DND-41 (cell line): ENCODE data around the gene PWWP2B.

ENCODE experiments used
- ATAC-seq: fragments of 200-7000 bp; cut with Tn5 transposase; 3 replicates; pipeline ENCODE4 v1.9.1; 2021; ENCODE audit warnings: low read depth; ENCODE audit not compliant: insufficient read depth
- DNase-seq: peaks from one replicate; pipeline ENCODE4 v3.0.0-alpha.2; 2020
- H2AFZ ChIP-seq: 2 replicates; pipeline ENCODE4 v1.6.0; 2012; ENCODE audit warnings: low read depth, low read length
- H3K27ac ChIP-seq: 2 replicates; pipeline ENCODE4 v1.5.1; 2012; ENCODE audit warnings: low read length, inconsistent platforms
- H3K27me3 ChIP-seq: fragments of 200-600 bp; sonication (generic); 2 replicates; pipeline ENCODE4 v1.6.0; 2012; ENCODE audit warnings: low read length, mild to moderate bottlenecking, inconsistent platforms; ENCODE audit not compliant: insufficient read depth, poor library complexity
- H3K36me3 ChIP-seq: 2 replicates; pipeline ENCODE4 v1.5.1; 2012; ENCODE audit warnings: low read length, inconsistent platforms; ENCODE audit not compliant: insufficient read depth
- H3K4me1 ChIP-seq: 2 replicates; pipeline ENCODE4 v1.5.1; 2012; ENCODE audit warnings: mild to moderate bottlenecking, low read length; ENCODE audit not compliant: insufficient read depth
- H3K4me2 ChIP-seq: 2 replicates; pipeline ENCODE4 v1.6.0; 2012; ENCODE audit warnings: mild to moderate bottlenecking, moderate library complexity, low read length, inconsistent platforms; ENCODE audit not compliant: insufficient read depth
- H3K4me3 ChIP-seq, 2 experiments: fragments of 200-600 bp in 1 of 2; shearing (Covaris generic) in 1 of 2; 2 replicates each; pipeline ENCODE4 v1.5.1; 2012 to 2016; ENCODE audit warnings: inconsistent platforms in 2 of 2, low read length in 2 of 2, mild to moderate bottlenecking in 2 of 2, low read depth in 1 of 2, moderate library complexity in 1 of 2
- H3K79me2 ChIP-seq: 2 replicates; pipeline ENCODE4 v1.6.0; 2012; ENCODE audit warnings: low read length, inconsistent platforms; ENCODE audit not compliant: insufficient read depth
- H3K9ac ChIP-seq: 2 replicates; pipeline ENCODE4 v1.6.0; 2012; ENCODE audit warnings: low read depth, mild to moderate bottlenecking, inconsistent platforms, low read length, moderate library complexity
- H3K9me3 ChIP-seq: 2 replicates; pipeline ENCODE4 v1.5.1; 2012; ENCODE audit warnings: low read length, moderate library complexity, mild to moderate bottlenecking, inconsistent platforms; ENCODE audit not compliant: insufficient read depth, severe bottlenecking
- H4K20me1 ChIP-seq: 2 replicates; pipeline ENCODE4 v1.6.0; 2012; ENCODE audit warnings: low read length; ENCODE audit not compliant: insufficient read depth
- CTCF ChIP-seq: IDR thresholded peaks from 2 replicates; pipeline ENCODE4 v1.5.1; 2012; ENCODE audit warnings: borderline replicate concordance, low read length, moderate library complexity, mild to moderate bottlenecking; ENCODE audit not compliant: poor library complexity, severe bottlenecking; ENCODE audit errors: extremely low read depth
- EZH2 ChIP-seq: IDR thresholded peaks from 3 replicates; pipeline ENCODE4 v1.6.1; 2012; ENCODE audit warnings: borderline replicate concordance, low read depth, mild to moderate bottlenecking, moderate library complexity, low read length, inconsistent platforms; ENCODE audit not compliant: severe bottlenecking

The PWWP2B gene

GRCh38 chr10:132456881-132457280 is 59.9 kb downstream of the PWWP2B start:
- H3K79me2 ChIP-seq = no peaks in the 10 kb centered on the region
- no peak for ATAC-seq
- no peaks in the 10 kb centered on the region for H3K27me3 ChIP-seq
- H2AFZ ChIP-seq = no peak overlapping the region
- no peaks in the 10 kb centered on the region for H3K9me3 ChIP-seq
- H3K36me3 ChIP-seq = no peaks in the 10 kb centered on the region
- no peak for TF ChIP-seq EZH2
- no peak for TF ChIP-seq CTCF
- H3K9ac ChIP-seq = no peak overlapping the region
- peaks cover 16% of the 10 kb centered on the region for H4K20me1 ChIP-seq
- H3K27ac ChIP-seq = no peak overlapping the region
- DNase-seq = no peak
- peaks cover 14% of the 10 kb centered on the region for H3K4me1 ChIP-seq
- no peak overlapping the region for H3K4me2 ChIP-seq
- H3K4me3 ChIP-seq = no peak overlapping the region

GRCh38 chr10:132457328-132458070 is 60.5 kb downstream of the PWWP2B start:
- Histone ChIP-seq H3K36me3 (no peaks in the 10 kb centered on the region), H3K27me3 (no peaks in the 10 kb centered on the region), H3K4me2 (no peak overlapping the region; the same call in 1 of the 2 replicates), H3K79me2 (no peaks in the 10 kb centered on the region), H3K4me1 (peaks cover 12% of the 10 kb centered on the region), H3K4me3 (no peak overlapping the region), H3K27ac (no peak overlapping the region), H3K9ac (no peak overlapping the region), H4K20me1 (peaks cover 16% of the 10 kb centered on the region), H3K9me3 (no peaks in the 10 kb centered on the region), H2AFZ (no peak overlapping the region)
- TF ChIP-seq EZH2 = no peak
- TF ChIP-seq CTCF = no peak
- ATAC-seq (peak; percentile 23; the same call in 2 of the 3 replicates), DNase-seq (peak; percentile 48)

- no peak for ATAC-seq
- Histone ChIP-seq H3K4me2 (no peak overlapping the region; the same call in 1 of the 2 replicates), H2AFZ (no peak overlapping the region), H4K20me1 (peaks cover 16% of the 10 kb centered on the region), H3K27ac (no peak overlapping the region), H3K27me3 (no peaks in the 10 kb centered on the region), H3K9me3 (no peaks in the 10 kb centered on the region), H3K79me2 (no peaks in the 10 kb centered on the region), H3K4me1 (peaks cover 5% of the 10 kb centered on the region), H3K36me3 (no peaks in the 10 kb centered on the region), H3K4me3 (no peak overlapping the region), H3K9ac (no peak overlapping the region)
- no peak for TF ChIP-seq EZH2
- no peak for TF ChIP-seq CTCF
- DNase-seq = no peak
These were observed 61.1 kb downstream of the PWWP2B start for GRCh38 chr10:132458071-132458585.
